Measurements from ENCODE around the gene JPT2.
A peak's percentile ranks its signal among the peaks of the same experiment; 100 is the strongest.
"Not testable (repeated sequence)": the region's sequence is repeated elsewhere in the genome, so short reads cannot be mapped to it uniquely, and the experiment has no call there.

JPT2 gene

DNA sequence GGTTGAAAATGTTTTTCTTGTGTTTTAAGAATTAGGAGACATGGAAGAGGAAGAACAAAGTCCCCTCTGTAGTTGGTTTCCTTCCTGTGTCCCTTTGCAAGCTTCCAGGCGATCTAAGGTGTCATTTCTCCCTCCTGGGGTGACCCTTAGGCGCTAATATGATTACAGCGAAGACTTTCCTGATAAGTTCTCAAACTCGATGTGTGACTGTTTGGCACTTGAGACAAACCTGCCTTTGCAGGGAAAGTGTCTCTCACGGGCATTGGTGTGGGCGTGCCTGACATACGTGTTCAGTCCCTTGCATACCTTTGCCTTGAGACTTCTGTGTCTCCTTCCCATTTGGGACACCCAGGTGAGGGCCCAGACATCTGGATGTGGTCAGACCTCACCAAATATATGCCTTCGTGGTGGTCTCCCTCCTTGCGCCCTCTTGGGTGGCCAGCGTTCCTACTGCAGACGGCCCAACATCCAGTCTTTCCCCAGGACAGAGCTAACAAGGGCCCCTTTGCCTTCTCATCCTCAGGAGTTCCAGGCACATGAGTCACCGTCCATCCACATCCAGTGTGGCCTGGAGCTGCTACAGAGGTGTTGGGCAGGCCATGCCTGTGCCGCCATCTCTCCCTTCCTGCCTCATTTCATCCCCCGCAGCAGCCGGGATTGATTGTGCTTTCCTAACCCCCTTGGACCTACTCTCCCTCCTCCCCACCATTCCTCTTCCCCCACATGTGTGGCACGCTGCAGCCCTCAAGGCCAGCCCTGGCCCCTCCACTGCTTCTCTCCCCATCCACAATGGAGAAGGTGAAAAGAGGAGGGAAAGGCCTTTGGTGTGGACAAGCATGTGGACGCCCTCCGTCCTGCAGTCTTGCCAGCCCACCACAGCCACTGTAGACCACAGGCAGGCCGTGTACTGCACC, 3.1 kb upstream of the JPT2 start:
- DNase-seq (ENCODE audit: low read depth) = no peak

DNA sequence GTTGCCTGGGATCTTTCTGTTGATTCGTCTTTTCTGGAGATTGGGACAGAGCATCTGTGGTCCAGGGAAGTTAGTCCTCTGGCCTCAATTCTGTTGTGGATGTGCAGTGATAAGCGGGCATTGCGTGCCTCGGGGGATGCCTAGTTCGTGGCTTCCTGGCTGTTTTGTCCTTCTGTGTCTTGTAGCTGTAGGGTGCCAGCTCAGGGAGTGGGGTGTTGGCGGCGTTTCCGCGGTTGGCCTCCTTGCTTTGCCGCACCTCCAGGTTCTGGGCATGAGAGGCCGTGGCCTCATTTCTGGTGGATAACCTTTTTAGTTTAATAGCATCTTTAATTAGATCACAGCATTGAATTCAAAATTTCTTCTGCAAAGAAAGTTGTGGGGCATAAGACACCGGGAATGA, 1.4 kb upstream of the JPT2 start:
- DNase-seq (ENCODE audit: low read depth) = no peak

DNA sequence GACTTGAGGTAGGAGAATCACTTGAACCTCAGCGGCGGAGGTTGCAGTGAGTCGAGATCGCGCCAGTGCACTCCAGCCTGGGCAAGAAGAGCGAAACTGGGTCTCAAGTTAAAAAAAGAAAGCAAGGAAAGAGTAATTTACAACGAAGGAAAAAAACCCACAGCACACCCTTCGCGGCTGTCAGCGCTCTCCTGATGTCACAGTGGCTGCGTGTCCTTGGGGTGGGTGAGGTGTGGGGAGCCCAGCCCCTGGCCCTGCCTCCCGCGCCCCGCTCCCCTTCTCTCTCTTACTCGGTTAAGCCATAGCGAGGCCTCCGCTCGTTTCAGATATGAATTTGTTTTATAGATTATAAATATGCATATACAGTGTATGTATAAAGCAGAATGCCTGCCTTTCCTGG, 740 bp upstream of the JPT2 start:
- DNase-seq (ENCODE audit: low read depth) = no peak

DNA sequence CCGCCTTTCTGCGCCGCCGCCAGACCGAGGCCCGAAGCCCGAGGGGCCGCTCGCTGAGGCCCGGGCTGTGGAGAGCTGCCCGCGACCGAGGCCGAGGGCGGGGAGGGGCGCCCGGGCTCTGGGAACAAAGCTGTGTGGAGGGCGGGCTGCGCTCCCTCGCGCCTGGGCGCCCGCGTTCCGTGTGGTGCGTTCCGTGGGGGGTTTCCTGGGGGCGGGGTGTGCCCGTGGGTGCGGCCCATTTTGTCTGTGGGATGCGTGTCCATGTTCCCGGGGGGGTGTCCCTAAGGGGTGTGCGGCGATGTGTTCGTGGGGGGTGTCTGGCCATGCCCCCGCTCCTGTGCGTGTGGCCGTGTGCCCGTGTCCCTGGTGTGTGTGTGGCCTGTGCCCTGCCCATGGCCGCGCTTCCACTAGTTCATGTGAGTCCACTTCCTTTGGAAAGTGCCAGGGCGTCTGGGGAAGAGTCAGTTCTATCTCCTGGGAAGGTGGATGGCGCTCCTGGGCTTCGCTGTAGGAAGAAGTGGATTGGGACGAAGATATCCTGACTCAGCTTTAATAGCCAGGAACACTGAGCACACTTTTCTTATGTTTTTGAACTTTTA, 520 bp downstream of the JPT2 start:
- no peak for DNase-seq (ENCODE audit: low read depth)

DNA sequence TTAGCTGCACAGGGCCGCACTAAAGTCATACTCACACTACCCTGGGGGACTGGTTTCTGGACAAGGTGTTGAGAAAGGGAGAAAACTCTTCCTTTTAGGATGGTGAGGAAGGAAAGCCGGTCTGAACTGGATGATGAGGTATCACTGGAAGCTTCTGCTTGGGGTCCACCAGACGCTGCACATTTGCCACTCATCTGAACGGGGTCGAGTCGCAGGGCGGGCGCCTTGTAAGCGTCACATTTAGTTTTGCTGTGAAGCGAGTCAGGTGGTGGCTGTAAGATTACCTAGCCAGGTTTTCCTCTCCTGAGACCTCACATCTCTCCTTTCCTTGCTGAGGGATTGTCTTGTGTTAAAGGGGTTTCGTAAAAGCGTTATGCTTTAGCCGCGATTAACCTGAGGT, 2.3 kb downstream of the JPT2 start:
- DNase-seq (ENCODE audit: low read depth) = no peak

DNA sequence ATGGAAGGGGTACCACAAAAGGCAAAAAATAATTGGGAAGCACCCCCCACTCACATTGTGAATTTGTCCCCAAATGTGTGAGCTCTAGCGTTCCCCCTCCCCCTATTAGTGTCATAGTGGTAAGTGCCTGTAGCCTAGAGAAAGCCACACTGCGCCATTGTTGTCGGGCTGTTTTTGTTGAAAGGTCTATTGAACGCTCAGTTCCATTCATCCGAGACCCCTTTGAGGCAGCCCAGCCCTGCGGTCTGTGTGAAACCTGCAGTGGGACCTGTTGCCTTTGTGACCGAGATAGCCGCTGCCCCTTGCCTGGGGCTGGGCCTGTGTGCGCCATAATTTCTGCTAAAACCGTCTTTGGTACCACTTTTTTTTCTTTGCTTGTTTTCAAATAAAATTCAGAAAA, 3.0 kb downstream of the JPT2 start:
- DNase-seq (ENCODE audit: low read depth) = no peak

DNA sequence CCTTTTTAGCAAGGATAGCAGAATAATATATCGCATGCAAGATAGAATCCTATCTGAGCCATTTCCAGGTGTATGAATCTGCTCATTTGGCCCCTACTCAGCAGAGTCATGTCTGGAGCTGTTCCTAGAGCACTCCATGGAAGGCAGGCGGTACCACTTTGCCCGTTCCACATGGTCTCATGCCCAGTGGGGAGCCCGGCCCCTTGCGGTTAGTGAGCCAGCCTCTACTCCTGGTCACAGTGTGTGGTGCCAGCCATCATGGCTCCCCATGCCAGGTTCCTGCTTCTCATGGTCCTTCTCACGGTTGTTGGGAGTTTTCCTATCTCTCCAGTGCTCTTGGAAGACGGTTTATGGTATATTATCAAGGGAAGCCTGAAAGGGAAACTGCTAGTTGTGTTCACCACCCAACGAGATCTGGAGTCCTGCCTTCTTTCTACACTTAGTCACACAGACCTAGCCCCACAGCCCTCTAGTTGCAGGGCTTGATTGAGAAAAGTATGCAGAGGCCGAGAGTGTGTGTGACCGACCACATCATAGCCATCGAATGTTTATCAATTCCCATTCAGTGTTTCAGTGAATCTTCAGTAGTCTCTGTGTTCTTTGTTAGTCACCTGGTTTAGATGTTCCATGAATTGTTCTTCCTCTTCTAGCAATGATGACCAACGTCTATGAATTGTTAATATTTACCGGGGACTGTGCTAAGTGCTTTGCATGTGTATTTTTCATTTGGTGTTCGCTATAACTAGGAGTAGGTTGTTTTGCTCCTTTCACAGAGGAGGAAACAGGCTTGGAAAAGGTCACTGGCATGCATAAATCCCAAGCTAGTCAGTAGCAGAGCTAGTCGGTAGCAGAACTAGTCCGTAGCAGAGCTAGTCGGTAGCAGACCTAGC, 9.6 kb downstream of the JPT2 start:
- DNase-seq (ENCODE audit: low read depth) = no peak

DNA sequence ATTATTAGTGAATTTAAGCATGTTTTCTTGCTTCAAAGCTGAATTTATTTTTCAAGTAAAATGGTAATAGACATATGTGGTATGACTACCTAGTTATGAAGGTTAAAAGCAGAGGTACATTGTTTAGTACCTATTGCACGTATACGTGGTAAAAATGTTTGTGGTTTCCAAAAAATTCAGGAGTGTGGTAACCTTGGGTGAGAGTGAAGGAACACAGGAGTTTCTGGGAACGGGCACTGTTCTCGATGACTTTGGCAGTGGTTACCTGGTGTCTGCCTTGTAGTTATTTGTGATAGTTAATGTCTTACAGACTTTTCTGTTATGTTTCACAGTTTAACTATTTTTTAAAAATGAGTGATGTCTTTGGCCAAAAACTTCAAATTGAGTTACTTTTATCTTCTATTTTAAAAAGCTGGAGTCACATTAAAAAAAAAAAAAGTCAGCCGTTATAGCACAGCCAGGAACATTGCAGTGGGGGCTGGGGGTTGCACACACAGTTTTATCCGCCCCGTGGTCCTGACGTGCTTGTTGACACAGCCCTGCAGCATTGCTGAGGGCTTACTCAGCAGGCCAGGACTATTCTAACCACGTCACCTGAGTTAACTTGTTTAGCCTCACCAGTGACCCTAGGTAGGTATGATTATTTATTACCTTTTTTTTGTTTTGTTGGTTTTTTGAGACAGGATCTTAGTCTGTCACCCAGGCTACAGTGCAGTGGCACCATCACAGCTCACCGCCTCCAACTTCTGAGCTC, 10.9 kb downstream of the JPT2 start:
- DNase-seq (ENCODE audit: low read depth) = no peak

DNA sequence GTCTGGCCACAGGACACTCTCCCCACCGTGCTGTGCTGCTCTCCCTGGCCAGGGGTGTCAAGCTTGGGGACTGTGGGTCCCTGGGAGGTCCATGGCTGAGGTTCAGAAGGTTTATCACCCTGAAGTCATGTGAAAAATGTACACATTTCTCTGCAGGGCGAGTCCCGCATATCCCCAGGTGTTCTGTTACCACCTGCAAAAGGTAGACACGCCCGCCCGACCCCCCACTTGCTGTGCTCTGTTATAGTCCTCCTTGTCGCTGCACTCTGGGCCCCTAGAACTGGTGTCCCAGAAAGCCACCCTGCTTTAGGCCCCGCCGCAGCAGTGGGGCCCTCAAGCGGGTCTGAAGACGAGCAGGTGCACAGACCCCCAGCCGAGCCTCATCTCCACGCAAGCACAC, 11.8 kb downstream of the JPT2 start:
- DNase-seq (ENCODE audit: low read depth) = no peak

DNA sequence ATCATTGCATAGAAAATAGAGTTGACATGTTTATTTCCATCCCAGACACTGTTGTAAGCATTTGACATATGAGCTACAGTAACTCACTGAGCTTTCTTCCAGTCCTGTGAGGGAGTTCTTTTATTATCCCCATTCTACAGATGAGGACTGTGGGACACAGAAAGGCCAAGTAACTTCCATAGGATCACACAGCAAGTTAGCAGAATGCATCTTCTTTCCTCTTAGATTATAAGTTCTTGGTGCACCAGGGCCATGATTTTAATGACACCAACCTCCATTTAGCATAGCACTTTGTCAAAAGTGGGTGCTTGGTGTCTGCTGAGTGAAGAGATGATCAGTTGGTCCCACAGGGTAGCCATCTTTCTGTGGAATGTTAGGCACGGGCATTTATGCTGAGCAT, 12.7 kb downstream of the JPT2 start:
- no peak for DNase-seq (ENCODE audit: low read depth)

DNA sequence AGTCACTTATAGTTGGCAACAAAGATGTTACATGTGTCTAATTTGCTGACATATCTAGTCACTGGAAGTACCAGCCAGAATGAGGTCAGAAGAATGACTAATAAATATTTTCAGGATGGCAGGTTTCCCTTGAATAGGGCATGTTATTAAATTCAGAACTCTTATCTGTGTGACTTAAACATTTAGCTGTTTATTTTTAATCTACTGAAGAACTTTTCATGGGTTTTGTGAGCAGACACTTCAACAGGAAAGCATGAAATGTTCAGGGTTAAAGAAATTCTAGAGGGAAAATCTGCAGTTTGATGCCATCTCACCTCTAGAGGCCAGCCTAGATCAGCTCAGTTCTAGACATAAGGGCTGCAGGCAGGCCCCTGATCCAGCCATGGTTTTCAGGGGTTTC, 13.2 kb downstream of the JPT2 start:
- no peak for DNase-seq (ENCODE audit: low read depth)

DNA sequence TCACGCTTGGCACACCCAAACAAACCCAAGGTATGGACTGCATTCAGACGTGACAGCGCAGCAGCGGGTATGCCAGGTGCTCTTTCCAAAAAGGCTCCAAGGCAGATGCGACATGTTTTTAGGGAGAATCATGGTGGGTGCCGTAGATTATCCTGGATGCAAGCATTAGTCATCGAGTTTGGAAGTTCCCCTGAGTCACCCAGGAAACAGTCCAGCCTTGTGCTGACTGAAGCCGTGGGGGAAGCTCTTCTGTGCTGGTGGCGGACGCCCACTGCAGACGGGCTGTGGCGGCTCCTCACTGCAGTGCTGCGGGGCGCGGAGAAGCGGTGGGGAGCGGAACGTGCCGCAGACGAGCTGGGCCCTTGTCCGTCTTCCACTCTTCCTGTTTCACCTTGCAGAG, 13.9 kb downstream of the JPT2 start:
- no peak for DNase-seq (ENCODE audit: low read depth)

DNA sequence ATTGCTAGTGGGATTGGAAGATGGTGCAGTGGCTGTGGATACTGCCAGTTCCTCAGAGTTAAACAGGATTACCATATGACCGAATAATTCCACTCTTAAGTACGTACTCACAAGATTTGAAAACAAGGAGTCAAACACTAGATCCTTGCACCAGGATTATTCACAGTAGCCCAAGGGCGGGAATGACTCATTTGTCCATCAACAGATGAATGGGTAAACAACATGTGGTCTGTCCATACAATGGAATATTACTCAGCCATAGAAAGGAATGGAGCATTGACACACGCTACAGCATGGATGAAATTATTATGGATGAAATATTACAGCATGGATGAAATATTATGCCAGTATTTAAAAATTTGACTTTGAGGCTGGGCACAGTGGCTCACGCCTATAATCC, 18.8 kb downstream of the JPT2 start:
- no peak for DNase-seq (ENCODE audit: low read depth)

DNA sequence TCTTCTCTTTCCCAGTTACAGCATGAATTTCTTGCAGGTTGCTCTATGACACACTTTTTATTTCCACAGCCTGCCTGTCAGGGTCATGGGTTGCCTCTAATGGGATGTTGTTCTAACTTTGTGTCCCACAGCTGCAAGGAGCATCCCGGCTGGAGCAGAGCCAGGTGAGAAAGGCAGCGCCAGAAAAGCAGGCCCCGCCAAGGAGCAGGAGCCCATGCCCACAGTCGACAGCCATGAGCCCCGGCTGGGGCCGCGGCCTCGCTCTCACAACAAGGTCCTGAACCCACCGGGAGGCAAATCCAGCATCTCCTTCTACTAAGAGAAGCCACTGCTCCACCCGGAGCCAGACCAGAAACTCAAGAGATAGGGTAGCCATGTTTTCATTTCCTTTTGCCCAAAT, 20.6 kb downstream of the JPT2 start:
- DNase-seq (ENCODE audit: low read depth) = no peak

DNA sequence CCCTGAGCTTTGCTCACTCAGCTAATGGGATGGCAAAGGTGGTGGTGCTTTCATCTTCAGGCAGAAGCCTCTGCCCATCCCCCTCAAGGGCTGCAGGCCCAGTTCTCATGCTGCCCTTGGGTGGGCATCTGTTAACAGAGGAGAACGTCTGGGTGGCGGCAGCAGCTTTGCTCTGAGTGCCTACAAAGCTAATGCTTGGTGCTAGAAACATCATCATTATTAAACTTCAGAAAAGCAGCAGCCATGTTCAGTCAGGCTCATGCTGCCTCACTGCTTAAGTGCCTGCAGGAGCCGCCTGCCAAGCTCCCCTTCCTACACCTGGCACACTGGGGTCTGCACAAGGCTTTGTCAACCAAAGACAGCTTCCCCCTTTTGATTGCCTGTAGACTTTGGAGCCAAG, 22.2 kb downstream of the JPT2 start:
- DNase-seq (ENCODE audit: low read depth) = no peak

DNA sequence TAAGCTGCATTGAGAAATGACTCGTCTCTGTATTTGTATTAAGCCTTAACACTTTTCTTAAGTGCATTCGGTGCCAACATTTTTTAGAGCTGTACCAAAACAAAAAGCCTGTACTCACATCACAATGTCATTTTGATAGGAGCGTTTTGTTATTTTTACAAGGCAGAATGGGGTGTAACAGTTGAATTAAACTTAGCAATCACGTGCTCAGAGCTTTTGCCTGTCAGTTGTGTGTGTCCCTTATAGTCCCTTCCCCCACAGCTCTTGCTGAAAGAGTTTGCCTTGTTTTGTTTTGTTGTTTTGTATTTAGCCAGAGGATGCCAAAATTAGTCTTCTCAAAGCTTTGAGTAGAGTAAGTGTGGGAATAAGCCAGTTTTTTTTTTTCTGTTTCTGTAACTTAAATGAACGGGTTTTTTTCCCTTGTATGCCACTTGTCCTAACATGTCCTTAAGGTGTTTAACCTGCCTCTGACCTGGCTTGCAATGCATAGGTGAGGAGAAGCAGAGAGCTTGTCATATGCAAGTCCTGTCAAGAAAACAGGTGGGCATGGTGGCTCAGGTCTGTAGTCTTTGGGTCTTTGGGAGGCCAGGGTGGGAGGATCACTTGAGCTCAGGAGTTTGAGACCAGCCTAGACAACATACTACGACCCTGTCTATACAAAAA, 23.3 kb downstream of the JPT2 start:
- DNase-seq (ENCODE audit: low read depth) = no peak

DNA sequence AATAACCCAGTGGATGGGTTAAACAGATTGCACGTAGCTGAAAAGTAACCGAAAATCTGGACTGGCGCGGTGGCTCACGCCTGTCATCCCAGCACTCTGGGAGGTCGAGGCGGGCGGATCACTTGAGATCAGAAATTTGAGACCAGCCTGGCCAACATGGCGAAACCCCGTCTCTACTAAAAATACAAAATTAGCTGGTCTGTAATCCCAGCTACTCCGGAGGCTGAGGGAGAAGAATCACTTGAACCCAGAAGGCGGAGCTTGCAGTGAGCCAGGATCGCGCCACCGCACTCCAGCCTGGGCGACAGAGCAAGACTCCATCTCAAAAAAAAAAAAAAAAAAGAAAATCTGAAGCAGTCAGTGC, 27.2 kb downstream of the JPT2 start:
- DNase-seq (ENCODE audit: low read depth) = not testable (repeated sequence)

DNA sequence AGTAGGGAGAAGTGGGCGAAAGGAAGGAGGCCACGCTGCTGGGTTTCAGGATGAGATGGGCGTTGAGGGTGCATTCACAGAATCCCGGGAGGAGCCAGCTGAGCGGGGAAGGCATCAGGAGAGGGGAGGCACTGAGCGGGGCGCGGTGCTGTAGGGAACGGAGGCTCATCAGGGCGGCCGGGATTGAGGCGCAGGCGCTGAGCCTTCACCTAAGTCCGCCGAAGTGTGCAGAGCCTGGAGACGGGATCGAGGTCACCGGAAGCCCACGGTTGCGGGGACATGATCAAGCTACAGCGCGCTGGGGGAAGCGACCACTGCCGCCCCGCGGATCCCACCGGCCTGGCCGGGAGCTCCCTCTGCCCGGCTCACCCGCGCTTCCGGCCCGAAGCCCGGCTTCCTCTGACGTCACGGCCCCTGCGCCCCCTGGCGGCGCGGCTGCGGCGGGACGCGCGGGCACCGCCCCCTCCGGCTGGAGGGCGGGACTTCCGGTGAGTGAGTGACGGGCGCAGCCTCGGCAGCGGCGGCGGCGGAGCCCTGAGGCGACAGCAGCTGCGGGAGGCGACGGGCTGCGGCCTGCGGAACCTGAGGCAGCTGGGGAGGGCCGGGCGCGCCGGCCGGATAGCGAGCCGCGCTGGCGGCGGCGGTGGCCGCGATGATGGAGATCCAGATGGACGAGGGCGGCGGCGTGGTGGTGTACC, 27.8 kb downstream of the JPT2 start, which contains the start of gene MAPK8IP3:
Gene MAPK8IP3, plus strand, starts transcription at position 508 of the 698 bp plus-strand sequence. Its CDS starts 145 bp downstream, at position 653.
- DNase-seq (ENCODE audit: low read depth) = peak; percentile 71

DNA sequence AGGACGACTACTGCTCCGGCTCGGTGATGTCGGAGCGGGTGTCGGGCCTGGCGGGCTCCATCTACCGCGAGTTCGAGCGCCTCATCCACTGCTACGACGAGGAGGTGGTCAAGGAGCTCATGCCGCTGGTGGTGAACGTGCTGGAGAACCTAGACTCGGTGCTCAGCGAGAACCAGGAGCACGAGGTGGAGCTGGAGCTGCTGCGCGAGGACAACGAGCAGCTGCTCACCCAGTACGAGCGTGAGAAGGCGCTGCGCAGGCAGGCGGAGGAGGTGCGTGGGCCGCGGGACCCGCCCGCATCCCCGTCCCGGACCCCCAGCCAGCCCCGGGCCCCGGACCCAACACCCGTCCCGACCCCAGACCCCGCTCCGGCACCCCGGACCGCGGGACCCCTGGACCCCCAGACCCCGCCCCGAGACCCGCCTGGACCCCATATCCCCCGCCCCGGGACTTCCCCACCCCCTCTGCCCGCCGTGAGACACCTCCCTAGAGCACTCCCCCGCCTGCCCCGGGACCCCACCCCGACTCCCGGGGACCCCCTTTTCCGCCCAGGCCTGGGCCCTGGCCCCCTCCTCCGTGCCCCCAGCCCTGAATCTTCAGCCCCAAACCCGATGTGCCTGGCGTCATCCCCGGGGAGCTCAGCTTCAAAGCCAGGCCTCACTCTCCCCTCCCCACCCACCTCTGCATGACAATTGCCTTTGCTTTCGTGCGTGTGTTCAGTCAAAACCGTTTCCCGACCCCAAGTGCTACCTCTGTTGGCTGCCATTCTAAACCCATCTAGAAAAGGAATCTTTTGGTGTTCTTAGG, 28.5 kb downstream of the JPT2 start:
- DNase-seq (ENCODE audit: low read depth) = no peak

Measured in stromal cell of bone marrow (primary cell).